WERI-Rb-1 (cell line): ENCODE measurements around the gene POU2AF1.
A peak's percentile ranks its signal among the peaks of the same experiment; 100 is the strongest.

Experiments used
- DNase-seq: peaks from one replicate; pipeline ENCODE4 v3.0.0-alpha.2; 2020
- H3K27ac ChIP-seq: fragments of 250-450 bp; sonication (Bioruptor Pico); 2 replicates; pipeline ENCODE4 v1.5.1; 2020; ENCODE audit warnings: mild to moderate bottlenecking, moderate library complexity
- H3K27me3 ChIP-seq: fragments of 250-450 bp; sonication (Bioruptor Pico); 2 replicates; pipeline ENCODE4 v1.5.1; 2021; ENCODE audit warnings: mild to moderate bottlenecking, low read depth, moderate library complexity; ENCODE audit not compliant: insufficient read depth, severe bottlenecking
- H3K36me3 ChIP-seq: fragments of 250-450 bp; sonication (Bioruptor Pico); 2 replicates; pipeline ENCODE4 v1.5.1; 2020; ENCODE audit warnings: mild to moderate bottlenecking, moderate library complexity
- H3K4me3 ChIP-seq: 2 replicates; pipeline ENCODE4 v1.5.1; 2011; ENCODE audit warnings: low read depth, mild to moderate bottlenecking, control low read depth, low read length
- H3K9me3 ChIP-seq: fragments of 250-450 bp; sonication (Bioruptor Pico); 2 replicates; pipeline ENCODE4 v1.5.1; 2021; ENCODE audit warnings: mild to moderate bottlenecking, moderate library complexity; ENCODE audit not compliant: severe bottlenecking
- CTCF ChIP-seq: IDR thresholded peaks from 2 replicates; pipeline ENCODE4 v1.5.1; 2011; ENCODE audit warnings: low read depth, mild to moderate bottlenecking, control low read depth, inconsistent platforms, low read length

Gene POU2AF1

DNA sequence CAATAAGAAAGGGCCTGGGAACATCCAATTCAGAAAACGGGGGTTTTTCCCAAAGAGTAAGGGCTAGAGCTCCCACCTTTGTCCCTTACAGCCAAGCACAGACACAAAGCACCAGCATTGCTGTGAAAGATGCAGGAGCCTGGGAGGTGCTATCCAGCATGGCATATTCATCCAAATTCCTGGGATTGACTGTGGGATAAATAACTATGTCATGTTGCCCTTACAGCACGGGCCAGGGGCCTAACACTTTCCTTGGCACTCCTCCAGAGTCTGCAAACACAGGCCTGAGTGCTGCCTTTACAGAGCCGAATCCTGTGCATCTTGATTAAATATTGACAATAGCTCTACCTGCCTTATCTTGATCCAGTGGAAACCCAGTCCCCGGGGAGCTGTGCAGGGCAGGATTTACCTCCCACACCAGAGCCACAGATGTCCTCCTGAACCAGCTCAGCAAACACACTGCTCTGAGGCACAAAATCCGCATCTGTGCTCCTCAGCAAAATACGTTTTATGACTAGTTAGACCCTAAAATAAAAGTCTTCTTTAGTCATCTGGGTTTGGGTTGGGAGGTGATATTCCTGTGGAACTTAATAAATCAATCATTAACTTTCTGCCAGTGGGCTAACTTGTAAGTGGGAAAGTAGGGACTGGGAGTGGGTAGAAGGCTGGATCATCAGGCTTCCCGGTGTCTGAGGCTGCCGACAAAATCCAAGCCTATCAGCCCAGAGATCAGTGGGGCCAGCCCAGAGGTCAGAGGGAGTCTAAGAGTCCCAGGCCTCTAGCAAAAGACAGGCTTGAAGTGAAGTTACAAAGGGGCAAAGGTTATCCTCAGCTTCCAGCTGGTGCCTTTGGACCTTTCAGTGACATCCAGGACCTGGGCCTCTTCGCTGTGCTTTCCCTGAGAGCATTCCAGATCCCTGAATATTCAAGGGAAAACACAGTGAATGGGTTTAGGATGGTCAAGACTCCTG lies 44.3 kb downstream of the POU2AF1 start:
- Histone ChIP-seq H3K27me3 (no peaks in the 10 kb centered on the region), H3K9me3 (no peaks in the 10 kb centered on the region), H3K4me3 (no peak overlapping the region), H3K36me3 (no peaks in the 10 kb centered on the region), H3K27ac (peak overlapping the region; percentile 37)
- peak; percentile 49 for DNase-seq
- TF ChIP-seq CTCF = no peak

- H3K27ac ChIP-seq = no peak overlapping the region
- no peak overlapping the region for H3K4me3 ChIP-seq
- H3K36me3 ChIP-seq = no peaks in the 10 kb centered on the region
- DNase-seq = no peak
- no peaks in the 10 kb centered on the region for H3K9me3 ChIP-seq
- no peak for TF ChIP-seq CTCF
- no peaks in the 10 kb centered on the region for H3K27me3 ChIP-seq
Measured at GRCh38 chr11:111331711-111332479, 47.2 kb downstream of the POU2AF1 start.

DNA sequence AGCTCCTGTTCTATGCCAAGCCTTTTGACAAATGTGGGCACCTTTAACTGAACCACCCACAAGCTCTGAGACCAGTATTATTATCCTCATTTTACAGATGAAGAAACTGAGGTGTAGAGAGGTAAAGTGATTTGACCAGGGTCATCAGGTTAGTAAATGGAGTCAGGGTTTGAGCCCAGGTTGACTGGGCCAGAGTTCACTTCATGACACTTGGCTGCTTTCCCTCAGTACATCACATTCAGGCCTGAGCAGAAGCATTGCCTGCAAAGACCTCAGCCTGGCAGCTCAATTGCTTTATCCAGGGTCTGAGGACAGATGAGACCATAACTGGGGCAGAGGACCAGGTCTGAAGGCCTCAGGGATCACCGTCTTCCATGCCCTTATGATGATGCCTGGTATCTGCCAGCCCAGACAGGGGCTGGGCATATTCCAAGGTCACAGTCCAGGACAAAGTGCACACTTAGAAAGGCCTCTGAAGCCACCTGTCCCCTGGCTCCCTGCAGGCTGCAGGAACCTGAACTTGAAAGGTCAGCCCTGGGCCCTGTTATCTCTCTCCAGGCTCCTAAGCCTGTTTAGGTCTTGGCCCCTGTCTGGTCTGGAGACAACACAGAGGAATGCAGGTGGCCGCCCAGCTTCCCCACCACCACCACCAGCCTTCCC lies 48.7 kb downstream of the POU2AF1 start:
- Histone ChIP-seq H3K27ac (no peak overlapping the region), H3K27me3 (no peaks in the 10 kb centered on the region), H3K9me3 (no peaks in the 10 kb centered on the region), H3K4me3 (no peak overlapping the region), H3K36me3 (no peaks in the 10 kb centered on the region)
- DNase-seq = no peak
- no peak for TF ChIP-seq CTCF

DNA sequence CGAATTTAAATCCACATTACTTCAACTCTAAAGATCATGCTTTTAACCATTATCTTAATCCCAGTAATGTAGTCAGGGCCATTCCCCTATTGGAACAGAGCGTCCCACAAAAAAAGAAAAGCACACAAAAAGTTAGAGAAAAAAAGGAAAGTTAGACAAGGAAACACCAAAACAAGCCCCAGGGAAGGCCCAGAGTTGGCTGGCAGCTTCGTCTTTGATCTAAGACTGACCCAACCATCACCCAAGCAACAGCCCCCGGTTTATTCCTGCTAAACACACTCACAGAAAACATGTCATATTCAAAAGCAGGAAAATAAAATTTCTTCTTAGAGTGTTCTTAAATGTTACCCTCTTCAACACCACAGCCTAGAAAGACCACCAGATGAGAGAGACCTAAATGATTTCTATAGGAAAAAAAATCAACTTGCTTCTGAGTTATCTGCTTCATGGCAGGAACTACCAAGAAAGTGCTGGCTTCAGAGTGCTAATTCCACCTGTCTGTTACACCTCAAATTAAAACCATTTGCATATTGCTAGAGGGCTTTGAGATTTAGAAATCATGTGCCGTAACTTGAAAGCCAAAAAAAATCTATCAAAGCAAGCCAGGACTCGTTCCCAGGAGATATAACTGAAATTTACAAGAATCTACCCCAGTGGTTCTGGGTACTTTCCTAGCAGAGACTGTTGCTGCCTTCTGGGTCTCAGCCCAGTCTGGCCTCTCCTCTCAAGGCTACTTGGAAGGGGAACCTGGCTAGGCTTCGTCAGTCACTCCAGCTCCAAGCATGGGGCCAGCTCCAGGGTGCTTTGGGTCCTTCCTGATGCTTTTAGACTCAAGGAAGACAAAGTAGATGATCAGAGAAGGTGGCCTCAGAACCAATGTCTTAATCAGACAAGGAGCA lies 49.5 kb downstream of the POU2AF1 start:
- Histone ChIP-seq H3K27me3 (no peaks in the 10 kb centered on the region), H3K36me3 (no peaks in the 10 kb centered on the region), H3K27ac (no peak overlapping the region), H3K9me3 (no peaks in the 10 kb centered on the region), H3K4me3 (no peak overlapping the region)
- TF ChIP-seq CTCF = no peak
- no peak for DNase-seq

- H3K36me3 ChIP-seq = no peaks in the 10 kb centered on the region
- no peak overlapping the region for H3K27ac ChIP-seq
- H3K27me3 ChIP-seq = no peaks in the 10 kb centered on the region
- H3K9me3 ChIP-seq = no peaks in the 10 kb centered on the region
- no peak for DNase-seq
- TF ChIP-seq CTCF = no peak
- no peak overlapping the region for H3K4me3 ChIP-seq
Measured at GRCh38 chr11:111327908-111328624, 51.0 kb downstream of the POU2AF1 start.
